Caco-2 (cell line): ENCODE results near the gene PATJ. TPM values are rescaled to one million over a fixed set of nuclear protein-coding genes. Genes with fewer than 3 reads are reported as not detected.
"Not testable (repeated sequence)": the region's sequence is repeated elsewhere in the genome, so short reads cannot be mapped to it uniquely, and the experiment has no call there.

Source experiments
- BruUV-seq: library from RNA; stranded (reverse); fragments of 400-500 nt; replicated peaks from 2 replicates; lab custom pipeline; 2021; lab: Mats Ljungman, UMichigan
- CTCF ChIA-PET: fragments of 300-600 bp; sonication (Branson Sonifier 250); formaldehyde crosslinking; loops from one replicate; lab custom pipeline; 2022; ENCODE audit warnings: antibody characterized with exemption; lab: Charles Lee
- POLR2A ChIA-PET: fragments of 300-600 bp; sonication (Branson Sonifier 250); formaldehyde crosslinking; loops from one replicate; lab custom pipeline; 2022; ENCODE audit warnings: antibody characterized with exemption; lab: Charles Lee
- DNase-seq, 2 experiments: peaks; one replicate each; pipeline versions ENCODE4 v3.0.0 to v3.0.0-alpha.2; 2020 to 2022
- H3K27me3 ChIP-seq: replicated peaks from 2 replicates; pipeline ENCODE4 v1.6.0; 2011; ENCODE audit warnings: low read length; ENCODE audit not compliant: control insufficient read depth, insufficient read depth
- H3K36me3 ChIP-seq: 2 replicates; pipeline ENCODE4 v1.5.1; 2011; ENCODE audit warnings: low read length; ENCODE audit not compliant: control insufficient read depth, insufficient read depth
- H3K4me1 ChIP-seq: fragments of 250-450 bp; sonication (Bioruptor Pico); 2 replicates; pipeline ENCODE4 v1.5.1; 2020; ENCODE audit warnings: mild to moderate bottlenecking
- H3K4me3 ChIP-seq: 2 replicates; pipeline ENCODE4 v1.5.1; 2011; ENCODE audit warnings: low read depth, mild to moderate bottlenecking, control low read depth, low read length
- H3K9me3 ChIP-seq: fragments of 250-450 bp; sonication (Bioruptor Pico); 2 replicates; pipeline ENCODE4 v1.5.1; 2020; ENCODE audit warnings: mild to moderate bottlenecking, moderate library complexity
- H3K27ac Mint-ChIP-seq: one replicate; pipeline ENCODE4 v1.8.0; 2022; ENCODE audit warnings: mixed read lengths; ENCODE audit not compliant: unreplicated experiment
- H3K27me3 Mint-ChIP-seq: one replicate; pipeline ENCODE4 v1.8.0; 2022; ENCODE audit warnings: mixed read lengths; ENCODE audit not compliant: insufficient read depth, unreplicated experiment
- H3K36me3 Mint-ChIP-seq: one replicate; pipeline ENCODE4 v1.8.0; 2022; ENCODE audit warnings: mild to moderate bottlenecking, mixed read lengths; ENCODE audit not compliant: insufficient read depth, unreplicated experiment
- H3K4me1 Mint-ChIP-seq: one replicate; pipeline ENCODE4 v1.8.0; 2022; ENCODE audit warnings: low read depth, mixed read lengths; ENCODE audit not compliant: unreplicated experiment
- H3K4me3 Mint-ChIP-seq: one replicate; pipeline ENCODE4 v1.8.0; 2022; ENCODE audit warnings: mild to moderate bottlenecking, moderate library complexity, mixed read lengths; ENCODE audit not compliant: unreplicated experiment
- H3K9me3 Mint-ChIP-seq: one replicate; pipeline ENCODE4 v1.8.0; 2022; ENCODE audit warnings: mixed read lengths; ENCODE audit not compliant: unreplicated experiment
- CTCF ChIP-seq, 2 experiments: fragments of 200-600 bp in 1 of 2; IDR thresholded peaks; 1 replicate in 1 of 2; 2 replicates in 1 of 2; pipeline versions ENCODE4 v1.5.1 to v1.8.0; 2011 to 2022; ENCODE audit warnings: antibody characterized with exemption in 1 of 2, control low read depth in 1 of 2, inconsistent platforms in 1 of 2, low read depth in 1 of 2, low read length in 1 of 2, mild to moderate bottlenecking in 1 of 2, moderate library complexity in 1 of 2; ENCODE audit not compliant: insufficient read depth in 1 of 2, severe bottlenecking in 1 of 2, unreplicated experiment in 1 of 2
- intact Hi-C: fragments of 100-400 bp; cut with micrococcal nuclease; formaldehyde crosslinking; loops from one replicate; pipeline ENCODE4 v1.10.0; 2022; ENCODE audit not compliant: unreplicated experiment
- total RNA-seq: library from RNA; stranded (reverse); gene quantifications from 2 replicates; pipeline ENCODE4 v1.2.3, GENCODE V29; 2022

The PATJ gene
- total RNA-seq, 1 experiment from 2014 or later: 31.6 TPM

DNA sequence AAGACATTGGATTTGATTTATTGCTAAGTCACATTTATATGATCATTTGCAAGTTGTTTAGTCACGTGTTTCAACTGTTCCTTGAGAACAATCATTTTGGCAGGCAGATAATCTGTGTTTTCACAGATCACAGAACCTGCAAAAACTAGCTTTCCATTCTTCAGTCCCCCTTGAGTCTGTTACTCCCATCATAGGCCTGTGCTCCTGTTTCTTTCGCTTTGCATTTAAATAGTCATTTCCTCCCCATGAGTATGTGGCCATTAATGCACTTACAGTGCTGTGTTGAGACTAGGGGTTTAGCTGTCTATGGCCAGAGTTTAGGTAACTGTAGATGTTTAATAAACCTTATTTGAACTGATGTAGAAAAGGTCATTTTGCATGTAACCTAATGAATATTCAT lies 214.5 kb downstream of the PATJ start:
- H3K9me3 ChIP-seq: no peaks in the 10 kb centered on the region
- H3K36me3 Mint-ChIP-seq: no peaks in the 10 kb centered on the region
- no peak for DNase-seq
- intact Hi-C loops: loop anchor here (10.0 kb wide), 1 partner anchor 178 kb away; no protein-coding TSS in a partner anchor
- POLR2A ChIA-PET: no interaction called here
- no peaks in the 10 kb centered on the region for H3K27me3 ChIP-seq
- no peak overlapping the region for H3K4me3 Mint-ChIP-seq
- TF ChIP-seq CTCF (IDR thresholded peaks at IDR 0.05; ENCODE audit: insufficient read depth in 1 of 2, low read depth in 1 of 2, low read length in 1 of 2, severe bottlenecking in 1 of 2, unreplicated experiment in 1 of 2): no peak
- no peaks in the 10 kb centered on the region for H3K9me3 Mint-ChIP-seq
- H3K27ac Mint-ChIP-seq: no peak overlapping the region
- H3K4me3 ChIP-seq: no peak overlapping the region
- no peaks in the 10 kb centered on the region for H3K36me3 ChIP-seq
- no peaks in the 10 kb centered on the region for H3K4me1 ChIP-seq
- BruUV-seq: no TSS peak
- H3K4me1 Mint-ChIP-seq: peaks cover 9% of the 10 kb centered on the region
- CTCF ChIA-PET: no interaction called here
- no peaks in the 10 kb centered on the region for H3K27me3 Mint-ChIP-seq

DNA sequence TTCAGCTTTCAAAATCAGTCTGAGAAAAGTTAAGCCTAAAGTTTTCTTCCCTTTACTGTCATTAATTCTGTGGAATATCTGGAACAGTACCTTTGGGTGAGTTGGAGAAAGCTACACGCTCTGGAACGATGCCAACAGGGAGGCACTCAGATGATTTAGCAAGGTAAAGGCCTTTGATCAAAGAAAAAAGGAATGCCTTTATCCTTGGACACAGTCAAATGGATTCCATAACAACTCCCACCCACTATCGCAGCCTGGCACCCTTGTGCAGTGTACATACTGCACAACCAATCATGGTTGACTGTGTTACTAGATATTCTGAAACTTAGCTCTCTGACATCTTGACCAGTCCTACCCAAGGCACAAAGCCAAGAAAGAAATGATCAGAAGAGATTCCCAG lies 218.7 kb downstream of the PATJ start:
- H3K27ac Mint-ChIP-seq: no peak overlapping the region
- Histone ChIP-seq H3K27me3 (no peaks in the 10 kb centered on the region), H3K9me3 (no peaks in the 10 kb centered on the region), H3K4me3 (no peak overlapping the region), H3K36me3 (no peaks in the 10 kb centered on the region), H3K4me1 (no peaks in the 10 kb centered on the region)
- POLR2A ChIA-PET: no interaction called here
- H3K27me3 Mint-ChIP-seq: no peaks in the 10 kb centered on the region
- intact Hi-C loops: no loop called here
- CTCF ChIA-PET: no interaction called here
- no peak overlapping the region for H3K4me3 Mint-ChIP-seq
- no peak for TF ChIP-seq CTCF (IDR thresholded peaks at IDR 0.05; ENCODE audit: insufficient read depth in 1 of 2, low read depth in 1 of 2, low read length in 1 of 2, severe bottlenecking in 1 of 2, unreplicated experiment in 1 of 2)
- peaks cover 6% of the 10 kb centered on the region for H3K4me1 Mint-ChIP-seq
- DNase-seq: no peak
- H3K36me3 Mint-ChIP-seq: peaks cover 7% of the 10 kb centered on the region
- no TSS peak for BruUV-seq
- H3K9me3 Mint-ChIP-seq: no peaks in the 10 kb centered on the region

- no peak overlapping the region for H3K4me3 ChIP-seq
- H3K27ac Mint-ChIP-seq: no peak overlapping the region
- no peaks in the 10 kb centered on the region for H3K27me3 ChIP-seq
- H3K4me3 Mint-ChIP-seq: no peak overlapping the region
- ChIA-PET CTCF (no interaction called here), POLR2A (no interaction called here)
- no TSS peak for BruUV-seq
- TF ChIP-seq CTCF (IDR thresholded peaks at IDR 0.05; ENCODE audit: insufficient read depth in 1 of 2, low read depth in 1 of 2, low read length in 1 of 2, severe bottlenecking in 1 of 2, unreplicated experiment in 1 of 2): no peak
- H3K36me3 ChIP-seq: no peaks in the 10 kb centered on the region
- H3K27me3 Mint-ChIP-seq: no peaks in the 10 kb centered on the region
- intact Hi-C loops: no loop called here
- H3K9me3 ChIP-seq: no peaks in the 10 kb centered on the region
- no peak for DNase-seq
- no peaks in the 10 kb centered on the region for H3K9me3 Mint-ChIP-seq
- peaks cover 8% of the 10 kb centered on the region for H3K4me1 Mint-ChIP-seq
- peaks cover 3% of the 10 kb centered on the region; the same call in 1 of the 2 replicates for H3K4me1 ChIP-seq
- peaks cover 7% of the 10 kb centered on the region for H3K36me3 Mint-ChIP-seq
Observed at GRCh38 chr1:61962631-61963030, 220.4 kb downstream of the PATJ start.

DNA sequence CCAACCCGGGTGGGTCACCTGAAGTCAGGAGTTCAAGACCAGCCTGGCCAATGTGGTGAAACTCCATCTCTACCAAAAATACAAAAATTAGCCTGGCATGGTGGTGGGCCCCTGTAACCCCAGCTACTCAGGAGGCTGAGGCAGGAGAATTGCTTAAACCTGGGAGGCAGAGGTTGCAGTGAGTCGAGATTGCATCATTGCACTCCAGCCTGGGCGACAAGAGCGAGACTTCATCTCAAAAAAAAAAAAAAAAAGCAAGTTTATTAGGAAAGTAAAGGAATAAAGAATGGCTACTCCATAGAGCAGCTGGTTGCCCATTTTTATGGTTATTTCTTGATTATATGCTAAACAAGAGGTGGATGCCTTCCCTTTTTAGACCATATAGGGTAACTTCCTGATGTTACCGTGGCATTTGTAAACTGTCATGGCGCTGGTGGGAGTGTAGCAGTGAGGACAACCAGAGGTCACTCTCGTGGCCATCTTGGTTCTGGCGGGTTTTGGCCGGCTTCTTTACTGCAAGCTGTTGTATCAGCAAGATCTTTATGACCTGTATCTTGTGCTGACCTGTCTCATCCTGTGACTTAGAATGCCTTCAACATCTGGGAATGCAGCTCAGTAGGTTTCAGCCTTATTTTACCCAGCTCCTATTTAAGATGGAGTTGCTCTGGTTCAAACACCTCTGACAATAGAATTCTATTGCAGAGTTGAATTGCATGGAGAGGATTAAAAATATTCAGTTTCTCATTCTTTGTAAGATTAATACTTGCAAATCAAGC lies 224.4 kb downstream of the PATJ start:
- H3K4me1 Mint-ChIP-seq, H3K27me3 Mint-ChIP-seq, H3K9me3 ChIP-seq, H3K9me3 Mint-ChIP-seq, BruUV-seq, CTCF ChIA-PET, H3K27me3 ChIP-seq, intact Hi-C loops, H3K4me1 ChIP-seq, H3K27ac Mint-ChIP-seq, H3K36me3 Mint-ChIP-seq, POLR2A ChIA-PET, H3K4me3 Mint-ChIP-seq, H3K4me3 ChIP-seq, H3K36me3 ChIP-seq: not testable (repeated sequence)
- DNase-seq: peak in 1 of 2 experiments; percentile 59
